Activated T-cell treated with anti-CD3 and anti-CD28 coated beads, Interleukin-2, amount 50 U/mL, for 72 hours (primary cell): ENCODE data around the gene THUMPD2. TPM values are rescaled to one million over a fixed set of nuclear protein-coding genes. Genes with fewer than 3 reads are reported as not detected.

Experiments used
- total RNA-seq, 2 donors: library from RNA; stranded (reverse); gene quantifications; one replicate each; pipeline ENCODE4 v1.2.3, GENCODE V29; 2022

The THUMPD2 gene
- total RNA-seq, 2 donors from 2014 or later, result 13.1 to 19.6 TPM

Other genes with a start within 250 kb of the THUMPD2 start
- 1 to 10 TPM; 1.5 to 1.9 TPM for gene TMEM178A, start 113.3 kb downstream of the THUMPD2 start, total RNA-seq